Measurements from ENCODE around the gene POLRMT.
"Not testable (repeated sequence)": the region's sequence is repeated elsewhere in the genome, so short reads cannot be mapped to it uniquely, and the experiment has no call there.

The POLRMT gene

GRCh38 chr19:633068-633785 lies at the start of gene POLRMT:
POLRMT (minus strand) TSS chr19:633537; CDS start chr19:633512, 25 bp downstream.
- peak; percentile 97 for DNase-seq (ENCODE audit: low spot score)

GRCh38 chr19:682678-683320 lies 49.5 kb upstream of the POLRMT start:
- DNase-seq (ENCODE audit: low spot score) = no peak

- DNase-seq (ENCODE audit: low spot score) = no peak
These were observed 48.0 kb upstream of the POLRMT start for GRCh38 chr19:681029-682019.

GRCh38 chr19:680287-681028 lies 47.1 kb upstream of the POLRMT start:
- DNase-seq (ENCODE audit: low spot score) = peak; percentile 95

- DNase-seq (ENCODE audit: low spot score) = peak; percentile 48
These were observed 46.3 kb upstream of the POLRMT start for GRCh38 chr19:679418-680286.

GRCh38 chr19:678791-679388 lies 45.6 kb upstream of the POLRMT start:
- no peak for DNase-seq (ENCODE audit: low spot score)

- peak; percentile 34 for DNase-seq (ENCODE audit: low spot score)
These were observed 44.5 kb upstream of the POLRMT start for GRCh38 chr19:677601-678436.

- DNase-seq (ENCODE audit: low spot score) = peak; percentile 77
These were observed 43.9 kb upstream of the POLRMT start for GRCh38 chr19:677201-677600.

- peak; percentile 57 for DNase-seq (ENCODE audit: low spot score)
These were observed 43.2 kb upstream of the POLRMT start, which contains the start of gene FSTL3 for GRCh38 chr19:676339-677105. FSTL3 (plus strand) TSS chr19:676392; CDS start chr19:676424, 32 bp downstream.

- no peak for DNase-seq (ENCODE audit: low spot score)
These were observed 42.6 kb upstream of the POLRMT start for GRCh38 chr19:676007-676338.

- no peak for DNase-seq (ENCODE audit: low spot score)
These were observed 41.2 kb upstream of the POLRMT start for GRCh38 chr19:674282-675151.

- no peak for DNase-seq (ENCODE audit: low spot score)
These were observed 37.3 kb upstream of the POLRMT start for GRCh38 chr19:670609-671075.

GRCh38 chr19:668675-669434 lies 35.5 kb upstream of the POLRMT start:
- DNase-seq (ENCODE audit: low spot score) = peak; percentile 49

- DNase-seq (ENCODE audit: low spot score) = not testable (repeated sequence)
These were observed 33.7 kb upstream of the POLRMT start for GRCh38 chr19:666985-667573.

- peak; percentile 73 for DNase-seq (ENCODE audit: low spot score)
These were observed 31.6 kb upstream of the POLRMT start for GRCh38 chr19:664913-665443.

GRCh38 chr19:663682-664117 lies 30.4 kb upstream of the POLRMT start:
- no peak for DNase-seq (ENCODE audit: low spot score)

Measured in LoVo (cell line).